Right atrium auricular region (tissue), 2 donors: ENCODE measurements around the gene CD27. TPM values are rescaled to one million over a fixed set of nuclear protein-coding genes. Genes with fewer than 3 reads are reported as not detected.
A peak's percentile ranks its signal among the peaks of the same experiment; 100 is the strongest.
"Not testable (repeated sequence)": the region's sequence is repeated elsewhere in the genome, so short reads cannot be mapped to it uniquely, and the experiment has no call there.

Experiments used
- DNase-seq: peaks from one replicate; pipeline ENCODE4 v3.0.0-alpha.2; 2019; ENCODE audit warnings: low spot score
- H3K27ac ChIP-seq, 2 donors: fragments of 200-600 bp; sonication (generic); 1 replicate in 1 of 2; 2 replicates in 1 of 2; pipeline ENCODE4 v1.5.1; 2016 to 2019
- H3K27me3 ChIP-seq, 2 donors: fragments of 200-600 bp; sonication (generic); one replicate each; pipeline versions ENCODE4 v1.5.1 to v1.6.0; 2017 to 2019
- H3K36me3 ChIP-seq: fragments of 200-600 bp; sonication (generic); one replicate; pipeline ENCODE4 v1.5.1; 2016
- H3K4me1 ChIP-seq, 2 donors: fragments of 200-600 bp; sonication (generic); one replicate each; pipeline versions ENCODE4 v1.5.1 to v1.6.0; 2017 to 2019
- H3K4me3 ChIP-seq, 2 donors: fragments of 200-600 bp; sonication (generic); 1 replicate in 1 of 2; 2 replicates in 1 of 2; pipeline ENCODE4 v1.5.1; 2017 to 2019; ENCODE audit warnings: mild to moderate bottlenecking in 1 of 2, moderate library complexity in 1 of 2
- H3K9me3 ChIP-seq, 2 donors: fragments of 200-600 bp; sonication (generic); one replicate each; pipeline ENCODE4 v1.5.1; 2019
- total RNA-seq, 2 donors: library from RNA; depleted of rRNA; stranded (reverse); fragments of >200 nt; gene quantifications; one replicate each; pipeline ENCODE4 v1.1.0, GENCODE V29; 2016
- TF ChIP-seq, protein P1 (sequence below), 2 donors: fragments of 200-600 bp; sonication (generic); IDR thresholded peaks; one replicate each; pipeline ENCODE4 v1.5.1; 2019; ENCODE audit warnings: antibody characterized with exemption in 2 of 2

The CD27 gene
- total RNA-seq, 2 donors from 2014 or later = 1.1 TPM; not detected in 1

GRCh38 chr12:6494258-6494743, 49.5 kb downstream of the CD27 start:
- peaks cover 22% of the 10 kb centered on the region for H3K36me3 ChIP-seq
- peak overlapping the region; percentile 51 to 70 for H3K4me3 ChIP-seq
- H3K27ac ChIP-seq = peak overlapping the region; percentile 96 to 97
- H3K9me3 ChIP-seq = no peaks in the 10 kb centered on the region
- DNase-seq = no peak
- TF ChIP-seq, protein P1, sequence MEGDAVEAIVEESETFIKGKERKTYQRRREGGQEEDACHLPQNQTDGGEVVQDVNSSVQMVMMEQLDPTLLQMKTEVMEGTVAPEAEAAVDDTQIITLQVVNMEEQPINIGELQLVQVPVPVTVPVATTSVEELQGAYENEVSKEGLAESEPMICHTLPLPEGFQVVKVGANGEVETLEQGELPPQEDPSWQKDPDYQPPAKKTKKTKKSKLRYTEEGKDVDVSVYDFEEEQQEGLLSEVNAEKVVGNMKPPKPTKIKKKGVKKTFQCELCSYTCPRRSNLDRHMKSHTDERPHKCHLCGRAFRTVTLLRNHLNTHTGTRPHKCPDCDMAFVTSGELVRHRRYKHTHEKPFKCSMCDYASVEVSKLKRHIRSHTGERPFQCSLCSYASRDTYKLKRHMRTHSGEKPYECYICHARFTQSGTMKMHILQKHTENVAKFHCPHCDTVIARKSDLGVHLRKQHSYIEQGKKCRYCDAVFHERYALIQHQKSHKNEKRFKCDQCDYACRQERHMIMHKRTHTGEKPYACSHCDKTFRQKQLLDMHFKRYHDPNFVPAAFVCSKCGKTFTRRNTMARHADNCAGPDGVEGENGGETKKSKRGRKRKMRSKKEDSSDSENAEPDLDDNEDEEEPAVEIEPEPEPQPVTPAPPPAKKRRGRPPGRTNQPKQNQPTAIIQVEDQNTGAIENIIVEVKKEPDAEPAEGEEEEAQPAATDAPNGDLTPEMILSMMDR (IDR thresholded peaks at IDR 0.05) = no peak
- no peaks in the 10 kb centered on the region for H3K27me3 ChIP-seq
- H3K4me1 ChIP-seq = peaks cover 0 to 23% of the 10 kb centered on the region in 2 donors

DNA sequence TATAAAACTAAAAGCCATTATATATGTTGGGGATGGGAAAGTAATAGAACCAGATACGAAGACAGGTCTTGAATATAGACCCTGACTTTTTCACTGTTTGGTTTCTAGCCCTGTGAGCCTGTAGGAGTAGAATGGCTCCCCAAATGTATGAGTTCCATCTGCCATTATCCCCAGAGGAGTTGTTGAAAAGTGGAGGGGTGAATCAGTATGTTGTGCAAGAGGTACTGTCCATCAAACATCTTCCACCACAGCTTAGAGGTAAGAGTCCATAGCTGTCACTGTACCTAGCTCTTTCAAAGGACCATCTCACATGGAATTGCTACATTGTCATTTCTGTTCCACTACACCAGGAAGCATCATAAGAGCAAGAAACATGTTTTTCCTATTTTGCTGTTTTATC, 50.2 kb downstream of the CD27 start:
- TF ChIP-seq, protein P1 (IDR thresholded peaks at IDR 0.05) = no peak
- DNase-seq = no peak
- Histone ChIP-seq H3K36me3 (peaks cover 28% of the 10 kb centered on the region), H3K4me3 (peak overlapping the region in 1 of 2 donors; percentile 70), H3K4me1 (peaks cover 0 to 23% of the 10 kb centered on the region in 2 donors), H3K27ac (no peak overlapping the region), H3K27me3 (no peaks in the 10 kb centered on the region), H3K9me3 (no peaks in the 10 kb centered on the region)

DNA sequence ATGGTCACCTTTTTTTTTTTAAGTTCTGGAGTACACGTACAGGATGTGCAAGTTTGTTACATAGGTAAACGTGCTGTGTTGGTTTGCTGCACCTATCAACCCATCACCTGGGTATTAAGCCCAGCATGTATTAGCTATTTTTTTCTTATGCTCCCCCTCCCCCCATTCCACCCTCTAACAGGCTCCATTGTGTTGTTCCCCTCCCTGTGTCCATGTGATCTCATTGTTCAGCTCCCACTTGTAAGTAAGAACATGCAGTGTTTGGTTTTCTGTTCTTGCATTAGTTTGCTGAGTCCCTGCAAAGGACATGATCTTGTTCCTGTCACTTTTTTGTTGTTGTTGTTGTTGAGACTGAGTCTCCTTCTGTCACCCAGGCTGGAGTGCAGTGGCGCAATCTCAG, 52.5 kb downstream of the CD27 start:
- H3K4me1 ChIP-seq = peaks cover 0 to 20% of the 10 kb centered on the region in 2 donors

DNA sequence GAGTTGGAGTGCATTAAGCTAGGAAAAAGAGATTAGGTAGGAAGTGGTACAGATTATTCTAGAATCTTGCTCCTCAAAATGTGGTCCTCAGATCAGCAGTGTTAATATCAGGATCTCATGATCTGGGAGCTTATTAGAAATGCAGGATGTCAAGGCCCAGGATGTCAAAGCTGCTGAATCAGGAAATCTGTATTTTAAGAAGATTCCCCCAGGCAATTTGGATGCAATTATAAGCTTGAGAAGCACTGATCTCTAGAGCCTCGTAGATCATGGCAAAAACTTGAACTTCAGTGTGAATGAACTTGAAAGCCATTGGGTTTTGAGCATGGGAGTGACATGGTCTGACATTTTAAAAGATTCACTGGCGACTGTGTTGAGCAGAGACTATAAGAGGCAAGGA, 55.7 kb downstream of the CD27 start:
- DNase-seq = no peak
- Histone ChIP-seq H3K27ac (no peak overlapping the region), H3K27me3 (no peaks in the 10 kb centered on the region), H3K4me3 (no peak overlapping the region), H3K9me3 (no peaks in the 10 kb centered on the region), H3K36me3 (peaks cover 26% of the 10 kb centered on the region), H3K4me1 (peaks cover 0 to 2% of the 10 kb centered on the region in 2 donors)
- TF ChIP-seq, protein P1 (IDR thresholded peaks at IDR 0.05) = no peak

More for the DNA sequence above, 52.5 kb downstream of the CD27 start:
- not testable (repeated sequence) for H3K27ac ChIP-seq, H3K27me3 ChIP-seq, DNase-seq, H3K9me3 ChIP-seq, H3K4me3 ChIP-seq
- H3K36me3 ChIP-seq = peaks cover 22% of the 10 kb centered on the region

Other genes starting within 250 kb of the CD27 start
- gene CD9, start 244.6 kb upstream of the CD27 start, total RNA-seq = 100 to 1,000 TPM; 126 to 230 TPM
- gene PLEKHG6, start 134.3 kb upstream of the CD27 start, total RNA-seq = under 1 TPM in 1 of 2 donors, not detected in 1; 0.51 TPM
- gene TNFRSF1A, start 102.9 kb upstream of the CD27 start, total RNA-seq = 100 to 1,000 TPM in 1 of 2 donors, 10 to 100 TPM in 1; 62.9 to 176 TPM
- gene SCNN1A, start 69.4 kb upstream of the CD27 start, total RNA-seq = 10 to 100 TPM in 1 of 2 donors, 1 to 10 TPM in 1; 2.7 to 18.7 TPM
- gene LTBR, start 60.8 kb upstream of the CD27 start, total RNA-seq = 10 to 100 TPM; 63.6 to 72.1 TPM
- gene TAPBPL, start 7.1 kb downstream of the CD27 start, total RNA-seq = 10 to 100 TPM; 14.5 to 16.9 TPM
- 1 to 10 TPM; 1.7 to 3.6 TPM for gene VAMP1, start 25.7 kb downstream of the CD27 start, total RNA-seq
- gene MRPL51, start 48.3 kb downstream of the CD27 start, total RNA-seq = 100 to 1,000 TPM in 1 of 2 donors, 10 to 100 TPM in 1; 87.7 to 104 TPM
- 10 to 100 TPM; 11.6 to 53.5 TPM for gene NCAPD2, start 49.1 kb downstream of the CD27 start, total RNA-seq
- 1,000 to 10,000 TPM; 4,693 to 5,476 TPM for gene GAPDH, start 89.6 kb downstream of the CD27 start, total RNA-seq
- 10 to 100 TPM; 12.3 to 13.2 TPM for gene IFFO1, start 111.1 kb downstream of the CD27 start, total RNA-seq
- 10 to 100 TPM; 17.7 to 17.9 TPM for gene NOP2, start 123.3 kb downstream of the CD27 start, total RNA-seq
- gene CHD4, start 162.4 kb downstream of the CD27 start, total RNA-seq = 100 to 1,000 TPM; 150 to 192 TPM
- 1 to 10 TPM; 1.6 to 3.7 TPM for gene LPAR5, start 191.0 kb downstream of the CD27 start, total RNA-seq
- gene ACRBP, start 202.5 kb downstream of the CD27 start, total RNA-seq = under 1 TPM in 1 of 2 donors, not detected in 1; 0.43 TPM
- gene ING4, start 218.2 kb downstream of the CD27 start, total RNA-seq = 10 to 100 TPM; 21.8 to 22.6 TPM
- gene ZNF384, start 244.4 kb downstream of the CD27 start, total RNA-seq = 10 to 100 TPM; 23.8 to 33.3 TPM